GM21528 (cell line): ENCODE data around the gene BCLAF1.
A peak's percentile ranks its signal among the peaks of the same experiment; 100 is the strongest.
"Not testable (repeated sequence)": the region's sequence is repeated elsewhere in the genome, so short reads cannot be mapped to it uniquely, and the experiment has no call there.

ENCODE experiments used
- ATAC-seq: cut with Tn5 transposase; IDR thresholded peaks from one replicate; pipeline ENCODE4 v1.9.1; 2021; ENCODE audit warnings: mild to moderate bottlenecking, moderate library complexity; ENCODE audit not compliant: unreplicated experiment, low FRiP score

Gene BCLAF1

DNA sequence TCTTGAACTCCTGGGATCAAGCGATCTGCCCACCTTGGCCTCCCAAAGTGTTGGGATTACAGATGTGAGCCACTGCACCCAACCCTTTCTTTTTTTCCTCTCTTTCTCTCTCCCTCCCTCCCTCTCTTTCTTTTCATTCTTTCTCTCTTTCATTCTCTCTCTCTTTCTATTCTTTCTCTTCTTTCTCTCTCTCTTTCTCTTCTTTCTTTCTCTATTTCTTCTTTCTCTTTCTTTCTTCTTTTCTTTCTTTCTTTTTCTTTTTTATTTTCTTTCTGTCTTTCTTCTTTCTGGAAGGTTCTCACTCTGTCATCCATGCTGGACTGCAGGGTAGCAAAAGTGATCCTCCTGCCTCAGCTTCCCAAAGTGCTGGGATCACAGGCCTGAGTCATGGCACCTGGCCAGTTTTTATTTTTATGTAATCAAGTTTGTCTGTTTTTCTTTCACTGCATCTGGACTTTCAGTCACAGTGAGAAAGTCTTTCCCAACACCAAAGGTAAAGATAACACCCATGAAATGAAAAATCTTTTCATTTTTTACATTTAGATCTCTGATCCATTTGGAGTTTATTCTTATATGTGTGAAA is 20.2 kb upstream of the BCLAF1 start:
- no peak for ATAC-seq

GRCh38 chr6:136309171-136309570 is 19.5 kb upstream of the BCLAF1 start:
- ATAC-seq = no peak

DNA sequence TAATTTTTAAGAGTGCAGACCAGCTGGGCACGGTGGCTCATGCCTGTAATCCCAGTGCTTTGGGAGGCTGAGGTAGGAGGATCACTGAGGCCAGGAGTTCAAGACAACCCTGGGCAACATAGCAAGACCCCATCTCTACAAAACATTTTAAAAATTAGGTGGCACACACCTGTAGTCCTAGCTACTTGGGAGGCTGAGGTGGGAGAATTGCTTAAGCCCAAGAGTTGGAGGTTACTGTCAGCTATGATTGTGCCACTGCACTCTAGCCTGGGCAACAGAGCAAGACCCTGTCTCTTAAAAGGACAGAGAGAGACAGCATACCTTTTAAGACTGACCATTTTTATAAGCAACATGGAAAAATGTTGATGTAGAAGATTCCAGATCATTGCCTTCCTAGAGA is 18.8 kb upstream of the BCLAF1 start:
- not testable (repeated sequence) for ATAC-seq

GRCh38 chr6:136307351-136307750 is 17.7 kb upstream of the BCLAF1 start:
- ATAC-seq = no peak

DNA sequence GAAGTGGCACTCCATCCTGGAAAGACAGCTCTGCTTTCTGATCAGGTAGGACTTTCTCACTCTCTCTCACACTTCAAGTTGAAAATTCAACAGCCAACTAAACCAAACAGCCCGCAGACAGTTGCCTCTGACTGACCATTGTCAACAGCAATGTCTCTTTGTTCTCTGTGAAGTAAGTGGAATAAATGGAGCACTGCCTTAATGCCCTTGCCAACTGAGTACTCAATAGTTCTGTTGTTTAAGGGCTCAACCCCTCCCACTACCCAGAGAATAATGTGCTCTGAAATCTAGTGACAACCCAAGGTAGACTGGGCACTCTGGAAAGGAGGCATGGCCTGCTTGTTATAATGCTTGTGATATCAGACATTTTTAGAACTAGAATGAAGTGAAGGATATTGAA is 16.8 kb upstream of the BCLAF1 start:
- no peak for ATAC-seq

- no peak for ATAC-seq
Observed at GRCh38 chr6:136304410-136304809, 14.8 kb upstream of the BCLAF1 start.

DNA sequence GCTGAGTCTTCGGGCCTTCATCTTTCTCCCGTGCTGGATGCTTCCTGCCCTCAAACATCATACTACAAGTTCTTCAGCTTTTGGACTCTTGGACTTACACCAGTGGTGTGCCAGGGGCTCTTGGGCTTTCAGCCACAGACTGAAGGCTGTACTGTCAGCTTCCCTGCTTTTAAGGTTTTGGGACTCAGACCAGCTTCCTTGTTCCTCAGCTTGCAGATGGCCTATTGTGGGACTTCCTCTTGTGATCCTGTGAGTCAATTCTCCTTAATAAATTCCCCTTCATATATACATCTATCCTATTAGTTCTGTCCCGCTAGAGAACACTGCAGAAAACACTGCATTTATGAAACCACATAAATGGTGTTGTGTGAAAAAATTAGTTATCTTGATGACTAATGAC is 13.9 kb upstream of the BCLAF1 start:
- ATAC-seq = no peak

DNA sequence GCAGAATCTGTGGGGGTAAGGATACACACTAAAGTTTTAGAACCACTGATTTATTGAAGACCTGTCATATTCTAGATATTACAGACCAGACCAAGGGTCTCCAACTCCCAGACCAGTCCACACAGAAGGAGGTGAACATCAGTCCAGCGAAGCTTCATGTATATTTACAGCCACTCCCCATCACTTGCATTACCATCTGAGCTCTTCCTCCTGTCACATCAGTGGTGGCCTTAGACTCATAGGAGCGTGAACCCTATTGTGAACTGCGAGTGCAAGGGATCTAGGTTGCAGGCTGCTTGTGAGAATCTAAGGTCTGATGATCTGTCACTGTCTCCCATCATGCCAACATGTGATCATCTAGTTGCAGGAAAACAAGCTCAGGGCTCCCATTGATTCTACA is 5.0 kb upstream of the BCLAF1 start:
- ATAC-seq = no peak

DNA sequence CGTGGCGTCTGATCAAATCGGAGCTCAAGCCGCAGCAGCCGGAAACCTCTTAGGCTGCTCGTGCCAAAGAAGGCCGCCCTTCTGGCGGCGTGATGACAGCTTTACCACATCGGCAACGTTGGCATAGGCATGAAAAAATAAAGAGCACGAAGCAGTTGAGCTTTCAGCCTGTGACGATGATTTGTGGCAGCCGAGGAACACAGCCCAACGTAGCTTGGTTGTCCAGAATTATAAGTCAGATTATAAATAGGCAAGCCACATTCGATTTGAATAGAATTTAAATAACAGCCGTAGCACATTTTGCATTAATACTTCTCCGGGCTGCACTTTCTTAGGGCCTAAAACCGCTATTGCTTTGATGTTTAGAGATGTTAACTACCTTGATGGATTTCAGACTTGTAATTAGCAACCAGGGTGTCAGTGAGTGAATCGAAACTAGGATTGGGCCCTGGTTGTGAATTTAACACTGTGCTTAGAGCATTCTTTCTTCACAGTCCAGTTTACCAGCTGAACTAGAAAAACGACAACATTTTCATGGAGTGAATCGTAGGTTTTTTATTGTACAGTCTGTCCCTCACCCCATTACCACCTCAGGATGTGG is 864 bp upstream of the BCLAF1 start:
- peak; percentile 38 for ATAC-seq

DNA sequence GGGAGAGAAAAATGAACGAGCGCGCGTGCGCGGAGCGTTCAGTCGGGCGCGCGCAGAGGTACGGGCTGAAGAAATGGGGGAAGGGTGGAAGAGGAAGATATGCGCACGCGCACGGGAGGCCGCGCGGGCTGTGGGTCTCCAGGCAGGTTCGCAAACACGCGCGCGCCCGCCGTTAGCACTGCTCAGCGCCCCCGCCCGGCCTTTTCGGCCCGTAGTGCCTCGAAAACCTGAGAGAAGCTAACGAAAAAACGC is 393 bp downstream of the BCLAF1 start:
- ATAC-seq = peak; percentile 54

GRCh38 chr6:136288566-136289326 is 900 bp downstream of the BCLAF1 start:
- ATAC-seq = peak; percentile 41

- no peak for ATAC-seq
Observed at GRCh38 chr6:136284909-136285308, 4.7 kb downstream of the BCLAF1 start.

- ATAC-seq = no peak
Observed at GRCh38 chr6:136282906-136283305, 6.7 kb downstream of the BCLAF1 start.

GRCh38 chr6:136280032-136280609 is 9.5 kb downstream of the BCLAF1 start:
- no peak for ATAC-seq

- ATAC-seq = no peak
Observed at GRCh38 chr6:136274062-136274461, 15.6 kb downstream of the BCLAF1 start.

DNA sequence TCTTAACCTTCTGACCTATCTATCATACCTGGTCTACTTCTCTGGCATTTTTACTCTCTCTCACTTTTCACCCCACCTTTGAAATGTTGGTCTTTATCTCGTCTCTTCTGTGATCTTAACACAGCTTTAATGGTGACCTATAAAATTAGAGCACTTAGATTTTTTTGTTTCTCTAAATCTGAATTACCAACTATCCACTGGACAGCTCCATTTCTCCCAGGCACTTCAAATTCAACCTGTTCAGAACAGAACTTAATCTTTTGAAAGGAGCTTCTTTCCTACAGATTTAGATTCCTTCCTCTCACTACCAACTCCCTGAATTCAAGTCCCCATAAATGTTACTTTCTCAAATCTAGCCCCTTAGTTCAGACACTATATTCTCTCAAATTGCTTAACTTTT is 24.5 kb downstream of the BCLAF1 start:
- no peak for ATAC-seq

GRCh38 chr6:136262940-136263339 is 26.7 kb downstream of the BCLAF1 start:
- ATAC-seq = no peak

- ATAC-seq = no peak
Observed at GRCh38 chr6:136254851-136255466, 34.7 kb downstream of the BCLAF1 start.

- no peak for ATAC-seq
Observed at GRCh38 chr6:136253734-136254133, 35.9 kb downstream of the BCLAF1 start.

- ATAC-seq = no peak
Observed at GRCh38 chr6:136252441-136252840, 37.2 kb downstream of the BCLAF1 start.

DNA sequence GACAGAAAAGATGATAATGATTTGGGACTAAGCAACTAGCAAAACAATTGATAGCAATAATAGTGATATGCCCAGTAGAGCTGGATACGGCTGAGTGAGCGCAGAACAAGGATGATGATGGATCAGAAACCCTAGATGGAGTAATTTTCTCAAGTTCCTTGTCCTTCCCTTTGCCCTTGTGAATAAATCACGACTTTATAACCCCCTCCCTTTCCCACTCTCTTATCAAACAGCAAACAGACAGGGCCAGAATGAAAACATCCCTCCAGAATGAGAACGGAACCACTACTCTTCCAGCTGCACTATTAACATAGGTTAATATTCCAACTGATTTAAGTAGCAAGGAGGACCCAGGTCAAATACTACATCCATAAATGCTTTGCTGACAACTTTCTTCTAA is 38.3 kb downstream of the BCLAF1 start:
- ATAC-seq = no peak

GRCh38 chr6:136250686-136251008 is 39.0 kb downstream of the BCLAF1 start:
- peak; percentile 13 for ATAC-seq
